ENCODE data around the gene APLP1.

APLP1 gene

DNA sequence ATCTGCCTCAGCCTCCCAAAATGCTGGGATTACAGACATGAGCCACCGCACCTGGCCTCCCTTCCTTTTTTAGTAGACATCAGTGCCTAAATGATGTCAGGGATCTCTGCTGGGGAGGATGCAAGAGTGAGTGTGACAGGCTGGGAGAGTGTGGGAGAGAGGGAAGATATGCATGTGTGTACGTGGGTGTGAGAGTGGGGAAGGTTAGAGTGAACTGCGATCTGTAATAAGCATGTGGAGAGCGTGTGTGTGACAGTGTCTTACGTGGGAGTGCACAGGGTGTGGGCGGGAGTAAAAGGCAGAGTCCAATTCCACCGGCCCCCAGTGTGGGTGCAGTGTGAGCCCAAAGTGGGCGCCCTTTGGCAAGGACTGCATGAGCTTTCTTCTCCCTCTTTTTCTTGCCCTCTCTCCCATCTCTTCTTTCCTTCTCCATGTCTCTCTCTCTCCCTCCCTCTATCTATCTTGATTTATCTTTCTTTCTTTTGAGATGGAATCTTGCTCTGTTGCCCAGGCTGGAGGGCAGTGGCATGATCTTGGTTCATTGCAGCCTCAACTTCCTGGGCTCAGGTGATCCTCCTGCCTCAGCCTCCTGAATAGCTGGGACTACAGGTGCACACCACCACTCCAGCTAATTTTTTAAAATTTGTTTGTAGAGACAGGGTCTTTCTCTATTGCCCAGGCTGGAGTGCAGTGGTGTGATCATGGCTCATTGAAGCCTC lies 15.2 kb upstream of the APLP1 start:
- DNase-seq, result no peak

- no peak for DNase-seq
These were observed 11.7 kb upstream of the APLP1 start, which contains the start of gene KIRREL2 for GRCh38 chr19:35856546-35857149. TSS of gene KIRREL2 (plus strand) at chr19:35856911. CDS start at chr19:35857120, 209 bp downstream.

DNA sequence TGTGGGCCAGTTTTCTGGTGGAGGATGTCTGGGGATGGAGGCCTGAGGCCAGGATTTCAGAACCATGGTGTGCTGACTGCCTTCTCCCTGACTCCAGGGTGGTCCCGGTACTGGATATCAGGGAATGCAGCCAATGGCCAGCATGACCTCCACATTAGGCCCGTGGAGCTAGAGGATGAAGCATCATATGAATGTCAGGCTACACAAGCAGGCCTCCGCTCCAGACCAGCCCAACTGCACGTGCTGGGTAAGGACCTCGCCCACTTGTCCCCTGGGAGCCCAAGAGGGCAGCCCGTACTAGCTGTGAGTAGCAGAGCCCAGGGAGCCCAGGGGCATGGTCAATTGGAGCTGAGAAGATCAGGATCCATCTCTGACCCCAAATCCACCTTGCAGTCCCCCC lies 10.1 kb upstream of the APLP1 start:
- DNase-seq, result no peak

DNA sequence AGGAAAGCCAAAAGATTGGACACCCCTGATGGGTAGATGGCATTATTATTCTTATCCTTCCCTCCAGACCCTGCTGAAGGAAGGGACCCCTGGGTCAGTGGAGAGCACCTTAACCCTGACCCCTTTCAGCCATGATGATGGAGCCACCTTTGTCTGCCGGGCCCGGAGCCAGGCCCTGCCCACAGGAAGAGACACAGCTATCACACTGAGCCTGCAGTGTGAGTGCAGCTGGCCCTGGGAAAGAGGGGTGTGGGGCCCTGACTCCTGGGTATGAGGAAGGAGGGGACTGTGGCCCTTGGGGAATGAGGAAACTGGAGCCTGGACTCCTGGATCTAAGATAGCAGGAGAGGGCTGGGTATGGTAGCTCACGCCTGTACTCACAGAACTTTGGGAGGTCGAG lies 9.0 kb upstream of the APLP1 start:
- no peak for DNase-seq

GRCh38 chr19:35860436-35860817 lies 7.9 kb upstream of the APLP1 start:
- DNase-seq, result no peak

DNA sequence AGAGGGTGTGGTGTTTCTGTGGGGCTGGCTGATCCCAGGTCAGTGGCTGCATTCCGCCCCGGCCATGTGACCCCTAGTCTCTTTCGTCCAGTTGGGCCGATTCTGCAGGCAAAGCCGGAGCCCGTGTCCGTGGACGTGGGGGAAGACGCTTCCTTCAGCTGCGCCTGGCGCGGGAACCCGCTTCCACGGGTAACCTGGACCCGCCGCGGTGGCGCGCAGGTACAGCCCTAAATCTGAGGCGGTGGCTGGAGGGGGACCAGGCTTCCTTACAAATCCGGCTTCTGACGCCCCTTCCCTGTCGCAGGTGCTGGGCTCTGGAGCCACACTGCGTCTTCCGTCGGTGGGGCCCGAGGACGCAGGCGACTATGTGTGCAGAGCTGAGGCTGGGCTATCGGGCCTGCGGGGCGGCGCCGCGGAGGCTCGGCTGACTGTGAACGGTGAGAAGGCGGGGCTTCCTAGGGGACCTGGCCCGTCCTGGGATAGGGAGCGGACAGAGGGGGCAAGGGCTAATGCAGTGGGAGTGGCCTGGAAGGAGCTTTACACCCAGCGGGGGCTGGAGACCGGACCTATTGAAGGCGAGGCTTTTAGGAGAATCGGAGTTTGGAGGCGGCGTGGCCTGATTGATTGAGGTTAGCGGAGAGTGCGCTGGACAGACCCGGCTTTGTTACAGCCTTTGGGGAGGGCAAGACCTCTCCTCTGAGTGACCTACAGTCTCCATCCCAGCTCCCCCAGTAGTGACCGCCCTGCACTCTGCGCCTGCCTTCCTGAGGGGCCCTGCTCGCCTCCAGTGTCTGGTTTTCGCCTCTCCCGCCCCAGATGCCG lies 7.3 kb upstream of the APLP1 start:
- no peak for DNase-seq

DNA sequence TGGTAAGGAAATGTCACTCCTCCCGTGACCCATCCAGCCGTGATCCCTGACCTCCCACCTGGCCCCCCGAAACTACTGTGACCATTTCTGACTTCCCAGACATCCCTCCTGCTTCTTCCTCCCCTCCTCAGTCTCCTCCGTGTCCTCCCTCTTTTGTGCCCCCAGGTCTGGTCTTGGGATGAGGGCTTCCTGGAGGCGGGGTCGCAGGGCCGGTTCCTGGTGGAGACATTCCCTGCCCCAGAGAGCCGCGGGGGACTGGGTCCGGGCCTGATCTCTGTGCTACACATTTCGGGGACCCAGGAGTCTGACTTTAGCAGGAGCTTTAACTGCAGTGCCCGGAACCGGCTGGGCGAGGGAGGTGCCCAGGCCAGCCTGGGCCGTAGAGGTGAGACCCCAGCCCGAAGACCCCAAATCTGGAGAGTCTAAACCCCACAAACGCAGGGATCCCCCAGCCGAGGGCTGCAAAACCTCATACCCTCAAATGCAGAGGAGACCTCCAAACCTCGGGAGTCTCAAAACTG lies 6.7 kb upstream of the APLP1 start:
- no peak for DNase-seq

- no peak for DNase-seq
These were observed 5.8 kb upstream of the APLP1 start for GRCh38 chr19:35862528-35862927.

GRCh38 chr19:35863018-35863417 lies 5.4 kb upstream of the APLP1 start:
- no peak for DNase-seq

DNA sequence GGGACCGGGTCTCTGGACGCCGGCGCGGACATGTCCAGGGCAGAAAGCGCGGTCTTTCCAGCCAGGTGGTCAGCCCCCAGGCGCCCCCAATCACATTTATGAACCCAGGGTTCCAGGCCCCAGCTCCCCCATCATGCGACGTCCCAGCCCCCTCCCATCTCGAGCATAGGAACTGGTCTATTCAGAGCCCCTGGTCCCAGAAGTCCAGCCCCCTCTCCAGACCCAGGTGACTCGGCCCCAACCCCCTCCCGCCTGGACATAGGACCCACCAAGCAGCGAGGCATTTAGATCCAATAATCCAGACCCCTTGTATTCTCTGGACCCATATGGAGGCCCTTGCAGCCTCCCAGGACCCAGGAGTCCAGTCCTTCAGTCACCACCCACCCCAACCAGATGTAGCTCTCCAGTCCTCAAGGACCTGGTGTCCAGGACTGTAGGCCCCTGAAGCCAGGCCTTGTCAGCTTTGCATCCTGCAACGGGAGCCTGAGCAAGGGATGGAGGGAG lies 501 bp downstream of the APLP1 start:
- DNase-seq, result no peak

DNA sequence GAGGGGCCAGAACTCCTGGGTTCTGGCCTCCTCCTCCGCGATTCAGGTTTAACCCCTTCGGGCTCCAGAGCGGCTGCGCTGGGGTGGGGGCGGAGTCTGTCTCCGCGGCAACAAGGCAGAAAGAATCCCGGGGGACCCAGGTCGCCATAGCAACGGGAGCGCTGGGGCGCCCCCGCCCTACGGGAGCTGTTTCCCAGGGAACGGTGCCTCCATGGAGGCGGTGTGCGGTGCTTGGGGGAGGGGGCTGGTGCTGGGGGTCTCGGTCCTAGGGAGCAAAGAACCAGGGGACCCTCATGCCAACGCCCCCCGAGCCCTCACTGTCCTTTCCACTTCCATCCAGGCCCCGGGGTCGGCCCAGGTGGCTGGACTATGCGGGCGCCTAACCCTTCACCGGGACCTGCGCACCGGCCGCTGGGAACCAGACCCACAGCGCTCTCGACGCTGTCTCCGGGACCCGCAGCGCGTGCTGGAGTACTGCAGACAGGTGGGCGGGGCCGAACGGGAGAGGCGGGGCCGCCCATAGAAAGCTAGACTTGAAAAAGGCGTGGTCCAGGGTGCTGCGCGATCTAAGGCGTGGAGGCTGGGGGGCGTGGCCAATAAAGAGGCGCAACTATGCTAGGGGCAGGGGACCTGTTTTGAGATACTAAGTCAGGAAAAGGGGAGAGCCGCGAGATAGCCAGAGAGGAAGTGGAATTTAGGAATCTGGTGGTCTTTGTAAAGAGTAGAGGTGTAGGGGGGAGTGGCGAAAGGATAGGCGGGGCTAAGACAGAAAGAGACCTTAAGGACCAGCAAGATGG lies 1.2 kb downstream of the APLP1 start:
- peak; percentile 70 for DNase-seq

- peak; percentile 64 for DNase-seq
These were observed 1.9 kb downstream of the APLP1 start for GRCh38 chr19:35870124-35870736.

DNA sequence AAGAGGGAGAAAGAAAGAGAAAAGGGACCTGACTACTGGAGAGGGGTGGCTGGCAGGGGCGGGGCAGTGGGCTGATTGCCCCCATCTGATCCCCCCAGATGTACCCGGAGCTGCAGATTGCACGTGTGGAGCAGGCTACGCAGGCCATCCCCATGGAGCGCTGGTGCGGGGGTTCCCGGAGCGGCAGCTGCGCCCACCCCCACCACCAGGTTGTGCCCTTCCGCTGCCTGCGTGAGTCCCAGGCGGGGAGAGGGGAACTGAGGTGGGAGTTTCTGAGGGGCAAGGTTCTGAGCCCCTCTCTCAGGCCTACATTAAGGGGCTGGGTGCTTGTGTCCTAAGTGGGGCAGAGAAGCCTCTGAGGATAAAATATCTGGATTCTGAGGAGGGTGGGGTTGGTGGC lies 2.4 kb downstream of the APLP1 start:
- DNase-seq, result no peak

GRCh38 chr19:35871611-35872010 lies 3.2 kb downstream of the APLP1 start:
- DNase-seq, result no peak

DNA sequence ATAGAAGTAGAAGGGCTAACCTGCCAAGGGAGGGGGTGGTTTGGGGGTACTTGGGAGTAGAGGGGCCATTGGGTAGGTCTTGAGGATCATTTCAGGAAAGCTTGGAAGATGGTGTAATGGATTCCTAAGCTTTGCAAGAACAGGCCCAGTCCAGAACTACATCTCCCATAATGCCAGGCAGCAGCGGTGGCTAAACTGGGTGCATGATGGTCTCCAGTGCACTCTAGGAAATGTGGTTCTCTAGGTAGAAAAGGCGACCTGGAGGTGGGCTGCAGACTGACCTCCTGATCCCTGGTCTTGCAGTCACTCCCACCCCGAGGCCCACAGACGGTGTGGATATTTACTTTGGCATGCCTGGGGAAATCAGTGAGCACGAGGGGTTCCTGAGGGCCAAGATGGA lies 3.8 kb downstream of the APLP1 start:
- no peak for DNase-seq

- no peak for DNase-seq
These were observed 6.1 kb downstream of the APLP1 start for GRCh38 chr19:35874392-35874930.

DNA sequence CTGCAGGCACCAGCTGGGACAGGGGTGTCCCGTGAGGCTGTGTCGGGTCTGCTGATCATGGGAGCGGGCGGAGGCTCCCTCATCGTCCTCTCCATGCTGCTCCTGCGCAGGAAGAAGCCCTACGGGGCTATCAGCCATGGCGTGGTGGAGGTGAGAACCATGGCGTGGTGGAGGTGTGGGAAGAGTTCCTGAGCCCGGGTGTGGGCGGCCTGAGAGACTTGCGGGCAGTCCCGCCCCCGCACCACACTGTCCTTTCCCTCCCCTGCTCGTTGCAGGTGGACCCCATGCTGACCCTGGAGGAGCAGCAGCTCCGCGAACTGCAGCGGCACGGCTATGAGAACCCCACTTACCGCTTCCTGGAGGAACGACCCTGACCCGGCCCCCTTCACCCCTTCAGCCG lies 10.7 kb downstream of the APLP1 start:
- no peak for DNase-seq

GRCh38 chr19:35879770-35880317 lies 11.5 kb downstream of the APLP1 start:
- DNase-seq, result no peak

- peak; percentile 54 for DNase-seq
These were observed 13.9 kb downstream of the APLP1 start for GRCh38 chr19:35882114-35882832.

DNA sequence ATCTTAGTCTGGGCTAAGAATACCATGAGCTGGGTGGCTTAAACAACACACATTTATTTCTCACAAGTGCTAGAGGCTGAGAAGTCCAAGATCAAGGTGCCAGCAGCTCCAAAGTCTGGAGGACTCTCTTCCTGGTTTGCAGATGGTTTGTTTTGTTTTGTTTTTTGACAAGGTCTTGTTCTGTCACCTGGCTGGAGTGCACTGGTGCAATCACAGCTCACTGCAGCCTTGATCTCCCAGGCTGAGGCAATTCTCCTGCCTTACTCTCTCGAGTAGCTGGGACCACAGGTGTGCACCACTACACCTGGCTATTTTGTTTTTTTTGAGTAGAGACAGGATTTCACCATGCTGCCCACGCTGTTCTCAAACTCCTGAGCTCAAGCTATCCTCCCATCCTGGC lies 15.5 kb downstream of the APLP1 start:
- DNase-seq, result no peak

GRCh38 chr19:35885225-35885738 lies 16.9 kb downstream of the APLP1 start:
- no peak for DNase-seq

Measured in NCI-H446 treated with DMSO at 0.1 percent for 48 hours (cell line).